WI38 (cell line): ENCODE results near the gene FAM32A.

ENCODE experiments used
- H3K4me3 ChIP-seq: 2 replicates; pipeline ENCODE4 v1.5.1; 2011; ENCODE audit warnings: low read depth, mild to moderate bottlenecking, control low read depth, low read length
- TF ChIP-seq, protein P1 (sequence below): IDR thresholded peaks from 2 replicates; pipeline ENCODE4 v1.5.1; 2012; ENCODE audit warnings: low read depth, mild to moderate bottlenecking, control low read depth, low read length

Gene FAM32A

DNA sequence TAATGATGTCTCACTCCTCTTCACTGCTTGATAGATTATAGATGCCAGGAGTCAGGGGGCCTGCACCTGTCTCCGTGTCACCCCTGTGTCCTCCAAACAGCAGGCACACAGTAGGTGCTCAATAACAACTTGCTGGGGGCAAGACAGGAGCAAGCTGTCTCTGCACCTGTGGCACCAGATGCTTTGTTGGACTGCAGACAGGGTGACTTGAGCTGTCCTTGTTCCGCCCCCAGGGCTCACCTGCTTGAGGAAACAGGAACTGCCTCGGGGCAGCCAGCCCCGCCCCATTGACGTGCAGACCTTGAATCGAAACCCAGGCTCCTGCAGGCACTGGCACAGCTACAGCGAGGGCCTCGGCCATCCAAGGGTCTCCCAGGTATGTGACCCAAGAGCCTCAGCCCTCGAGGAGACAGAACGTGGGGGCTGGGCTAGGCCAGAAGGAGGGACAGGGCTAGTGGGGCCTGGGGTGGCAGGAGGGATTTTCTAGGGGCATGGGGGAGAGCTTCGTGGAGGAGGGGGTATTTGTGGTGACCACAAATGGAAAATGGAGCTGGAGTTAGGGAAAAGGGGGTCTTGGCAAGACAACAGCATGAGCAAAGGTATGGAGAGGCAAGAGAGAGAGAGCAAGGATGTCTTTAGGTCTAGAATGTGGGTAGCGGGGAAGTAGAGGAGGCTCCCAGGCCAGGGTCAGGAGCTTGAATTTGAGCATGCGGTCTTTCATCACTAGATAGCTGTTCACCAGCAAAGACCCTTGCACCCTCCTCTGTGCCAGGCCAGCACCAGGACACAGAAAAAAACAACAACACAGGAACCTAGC lies 41.6 kb upstream of the FAM32A start, which contains the start of gene HSH2D:
Gene HSH2D (plus strand): TSS at position 287 of the 817 bp plus-strand sequence. CDS start 5,066 bp downstream, outside the sequence.
- no peak within 1 kb of the TSS for H3K4me3 ChIP-seq

DNA sequence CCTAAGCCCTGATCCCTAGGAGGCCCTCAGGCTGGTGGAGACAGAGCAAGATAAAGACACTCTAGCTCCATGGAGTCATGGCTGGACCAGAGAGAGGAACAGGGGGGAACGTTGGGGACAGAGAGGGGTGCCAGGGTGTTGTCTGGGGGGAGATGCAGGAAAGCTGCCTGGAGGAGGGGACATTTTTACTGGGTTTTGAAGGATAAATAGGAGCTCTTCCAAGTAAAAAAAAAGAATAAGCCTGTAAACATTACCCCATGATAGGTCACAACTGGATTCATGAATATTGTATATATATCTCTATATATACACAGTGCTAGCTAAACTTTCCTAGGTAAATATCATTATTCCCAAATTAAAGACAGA lies 41.0 kb upstream of the FAM32A start:
- TF ChIP-seq, protein P1, sequence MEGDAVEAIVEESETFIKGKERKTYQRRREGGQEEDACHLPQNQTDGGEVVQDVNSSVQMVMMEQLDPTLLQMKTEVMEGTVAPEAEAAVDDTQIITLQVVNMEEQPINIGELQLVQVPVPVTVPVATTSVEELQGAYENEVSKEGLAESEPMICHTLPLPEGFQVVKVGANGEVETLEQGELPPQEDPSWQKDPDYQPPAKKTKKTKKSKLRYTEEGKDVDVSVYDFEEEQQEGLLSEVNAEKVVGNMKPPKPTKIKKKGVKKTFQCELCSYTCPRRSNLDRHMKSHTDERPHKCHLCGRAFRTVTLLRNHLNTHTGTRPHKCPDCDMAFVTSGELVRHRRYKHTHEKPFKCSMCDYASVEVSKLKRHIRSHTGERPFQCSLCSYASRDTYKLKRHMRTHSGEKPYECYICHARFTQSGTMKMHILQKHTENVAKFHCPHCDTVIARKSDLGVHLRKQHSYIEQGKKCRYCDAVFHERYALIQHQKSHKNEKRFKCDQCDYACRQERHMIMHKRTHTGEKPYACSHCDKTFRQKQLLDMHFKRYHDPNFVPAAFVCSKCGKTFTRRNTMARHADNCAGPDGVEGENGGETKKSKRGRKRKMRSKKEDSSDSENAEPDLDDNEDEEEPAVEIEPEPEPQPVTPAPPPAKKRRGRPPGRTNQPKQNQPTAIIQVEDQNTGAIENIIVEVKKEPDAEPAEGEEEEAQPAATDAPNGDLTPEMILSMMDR: no peak
- no peak overlapping the region for H3K4me3 ChIP-seq

More for the DNA sequence above, 41.6 kb upstream of the FAM32A start, which contains the start of gene HSH2D:
- TF ChIP-seq, protein P1: no peak

- H3K4me3 ChIP-seq: no peak overlapping the region
- TF ChIP-seq, protein P1: no peak
Measured at GRCh38 chr19:16146112-16146511, 39.1 kb upstream of the FAM32A start.

GRCh38 chr19:16148443-16149229 lies 36.6 kb upstream of the FAM32A start:
- TF ChIP-seq, protein P1: no peak
- no peak overlapping the region for H3K4me3 ChIP-seq

DNA sequence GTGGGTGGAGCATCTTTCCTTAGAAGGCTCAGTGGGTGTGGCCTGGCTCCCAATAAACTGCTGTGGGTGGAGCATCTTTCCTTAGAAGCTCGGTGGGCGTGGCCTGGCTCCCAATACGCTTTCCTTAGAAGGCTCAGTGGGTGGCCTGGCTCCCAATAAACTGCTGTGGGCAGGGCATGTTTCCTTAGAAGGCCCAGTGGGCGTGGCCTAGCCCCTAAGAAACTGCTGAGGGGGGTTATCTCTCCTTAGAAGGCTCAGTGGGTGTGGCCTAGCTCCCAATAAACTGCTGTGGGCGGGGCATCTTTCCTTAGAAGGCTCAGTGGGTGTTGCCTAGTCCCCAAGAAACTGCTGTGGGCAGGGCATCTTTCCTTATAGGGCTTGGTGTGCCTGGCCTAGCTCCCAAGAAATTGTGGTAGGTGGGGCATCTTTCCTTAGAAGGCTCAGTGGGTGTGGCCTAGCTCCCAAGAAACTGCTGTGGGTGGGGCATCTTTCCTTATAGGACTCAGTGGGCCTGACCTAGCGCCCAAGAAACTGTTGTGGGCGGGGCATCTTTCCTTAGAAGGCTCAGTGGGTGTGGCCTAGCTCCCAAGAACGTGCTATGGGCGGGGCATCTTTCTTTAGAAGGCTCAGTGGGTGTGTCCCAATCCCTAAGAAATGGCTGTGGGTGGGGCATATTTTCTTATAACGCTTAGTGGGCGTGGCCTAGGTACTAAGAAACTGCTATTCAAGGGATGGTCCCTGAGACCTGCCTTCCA lies 31.5 kb upstream of the FAM32A start:
- H3K4me3 ChIP-seq: no peak overlapping the region
- TF ChIP-seq, protein P1: no peak

- H3K4me3 ChIP-seq: no peak overlapping the region
- TF ChIP-seq, protein P1: no peak
Measured at GRCh38 chr19:16154557-16154956, 30.7 kb upstream of the FAM32A start.
